ENCODE data around the gene CA10. TPM values are rescaled to one million over a fixed set of nuclear protein-coding genes. Genes with fewer than 3 reads are reported as not detected.

The CA10 gene
- total RNA-seq, 1 experiment from 2014 or later, result not detected

DNA sequence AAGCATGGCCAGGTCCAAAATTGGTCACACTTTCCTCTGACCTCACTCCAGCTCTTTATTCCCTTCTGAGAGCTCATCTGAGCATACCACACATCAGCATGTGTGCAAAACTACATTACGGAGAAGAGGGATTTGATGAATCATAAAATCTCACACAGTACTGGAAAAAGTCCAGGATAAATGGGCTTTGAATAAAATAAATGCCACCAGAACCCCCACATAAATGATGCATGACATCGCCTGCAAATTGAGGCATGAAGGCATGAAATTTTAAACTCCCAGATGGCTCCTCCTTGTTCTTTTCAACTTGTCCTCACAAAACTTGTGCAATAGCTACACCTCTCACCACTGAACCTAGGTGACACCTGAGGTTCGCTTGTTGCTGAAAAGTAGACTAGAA lies 439.5 kb downstream of the CA10 start:
- BruUV-seq (replicated peaks), result no TSS peak
- H3K27ac Mint-ChIP-seq (ENCODE audit: unreplicated experiment), result no peak overlapping the region
- DNase-seq, result no peak
- no peaks in the 10 kb centered on the region for H3K9me3 Mint-ChIP-seq (ENCODE audit: low read depth, unreplicated experiment)
- H3K27me3 Mint-ChIP-seq (ENCODE audit: unreplicated experiment), result peaks cover 57% of the 10 kb centered on the region
- intact Hi-C loops (cut with micrococcal nuclease; ENCODE audit: unreplicated experiment), result no loop called here
- TF ChIP-seq, protein P1, sequence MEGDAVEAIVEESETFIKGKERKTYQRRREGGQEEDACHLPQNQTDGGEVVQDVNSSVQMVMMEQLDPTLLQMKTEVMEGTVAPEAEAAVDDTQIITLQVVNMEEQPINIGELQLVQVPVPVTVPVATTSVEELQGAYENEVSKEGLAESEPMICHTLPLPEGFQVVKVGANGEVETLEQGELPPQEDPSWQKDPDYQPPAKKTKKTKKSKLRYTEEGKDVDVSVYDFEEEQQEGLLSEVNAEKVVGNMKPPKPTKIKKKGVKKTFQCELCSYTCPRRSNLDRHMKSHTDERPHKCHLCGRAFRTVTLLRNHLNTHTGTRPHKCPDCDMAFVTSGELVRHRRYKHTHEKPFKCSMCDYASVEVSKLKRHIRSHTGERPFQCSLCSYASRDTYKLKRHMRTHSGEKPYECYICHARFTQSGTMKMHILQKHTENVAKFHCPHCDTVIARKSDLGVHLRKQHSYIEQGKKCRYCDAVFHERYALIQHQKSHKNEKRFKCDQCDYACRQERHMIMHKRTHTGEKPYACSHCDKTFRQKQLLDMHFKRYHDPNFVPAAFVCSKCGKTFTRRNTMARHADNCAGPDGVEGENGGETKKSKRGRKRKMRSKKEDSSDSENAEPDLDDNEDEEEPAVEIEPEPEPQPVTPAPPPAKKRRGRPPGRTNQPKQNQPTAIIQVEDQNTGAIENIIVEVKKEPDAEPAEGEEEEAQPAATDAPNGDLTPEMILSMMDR (IDR thresholded peaks at IDR 0.05; ENCODE audit: unreplicated experiment), result no peak
- CTCF ChIA-PET, result no interaction called here
- H3K4me3 Mint-ChIP-seq (ENCODE audit: low read depth, unreplicated experiment), result no peak overlapping the region
- H3K4me1 Mint-ChIP-seq (ENCODE audit: low read depth, unreplicated experiment), result no peaks in the 10 kb centered on the region
- H3K36me3 Mint-ChIP-seq (ENCODE audit: insufficient read depth, unreplicated experiment), result no peaks in the 10 kb centered on the region

DNA sequence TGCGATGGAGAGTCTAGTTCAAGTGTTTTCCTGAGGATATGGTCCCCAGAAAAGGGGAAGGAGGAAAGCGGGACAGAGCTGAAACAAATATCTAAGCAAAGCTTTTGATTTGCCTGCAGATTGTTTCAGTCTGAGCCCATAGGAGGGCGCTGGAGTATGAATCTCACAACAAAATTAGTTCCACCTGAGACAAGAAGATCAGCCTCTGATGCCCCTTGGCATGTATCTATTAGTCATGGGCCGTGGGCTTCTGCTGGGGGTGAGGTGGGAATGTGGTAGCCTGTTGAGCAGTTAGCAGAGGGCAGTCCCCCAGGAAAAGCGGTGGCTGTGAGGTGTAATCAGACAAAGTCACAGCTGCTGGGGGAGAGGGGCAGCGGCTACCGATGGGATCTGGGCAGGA lies 446.9 kb downstream of the CA10 start:
- Mint-ChIP-seq H3K36me3 (ENCODE audit: insufficient read depth, unreplicated experiment) (no peaks in the 10 kb centered on the region), H3K27me3 (ENCODE audit: unreplicated experiment) (peaks cover 86% of the 10 kb centered on the region), H3K4me1 (ENCODE audit: low read depth, unreplicated experiment) (peaks cover 8% of the 10 kb centered on the region), H3K27ac (ENCODE audit: unreplicated experiment) (no peak overlapping the region), H3K9me3 (ENCODE audit: low read depth, unreplicated experiment) (no peaks in the 10 kb centered on the region), H3K4me3 (ENCODE audit: low read depth, unreplicated experiment) (no peak overlapping the region)
- intact Hi-C loops (cut with micrococcal nuclease; ENCODE audit: unreplicated experiment), result no loop called here
- TF ChIP-seq, protein P1 (IDR thresholded peaks at IDR 0.05; ENCODE audit: unreplicated experiment), result no peak
- CTCF ChIA-PET, result no interaction called here
- no peak for DNase-seq
- no TSS peak for BruUV-seq (replicated peaks)

DNA sequence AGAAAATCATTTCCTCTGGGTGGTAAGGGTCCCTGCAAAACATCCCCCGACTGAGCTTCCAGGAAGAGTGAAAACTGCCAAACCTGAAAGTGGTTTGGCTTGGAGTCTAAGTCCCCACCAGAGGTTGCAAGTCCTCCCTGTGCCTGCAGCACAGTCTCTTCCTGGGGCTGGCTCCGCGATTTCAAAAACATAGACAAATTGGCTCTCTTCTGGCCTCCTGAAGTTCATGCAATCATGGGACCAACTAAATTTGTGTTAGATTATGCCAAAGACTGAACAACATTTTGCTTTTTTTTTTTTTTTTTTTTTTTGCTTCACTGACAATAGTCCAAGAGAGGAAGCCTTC lies 447.9 kb downstream of the CA10 start:
- Mint-ChIP-seq H3K4me3 (ENCODE audit: low read depth, unreplicated experiment) (no peak overlapping the region), H3K27ac (ENCODE audit: unreplicated experiment) (no peak overlapping the region), H3K9me3 (ENCODE audit: low read depth, unreplicated experiment) (no peaks in the 10 kb centered on the region), H3K27me3 (ENCODE audit: unreplicated experiment) (peaks cover 95% of the 10 kb centered on the region), H3K4me1 (ENCODE audit: low read depth, unreplicated experiment) (peaks cover 8% of the 10 kb centered on the region), H3K36me3 (ENCODE audit: insufficient read depth, unreplicated experiment) (no peaks in the 10 kb centered on the region)
- TF ChIP-seq, protein P1 (IDR thresholded peaks at IDR 0.05; ENCODE audit: unreplicated experiment), result no peak
- intact Hi-C loops (cut with micrococcal nuclease; ENCODE audit: unreplicated experiment), result no loop called here
- no TSS peak for BruUV-seq (replicated peaks)
- DNase-seq, result no peak
- CTCF ChIA-PET, result interaction anchor here (0.6 kb wide), 1 partner anchor 110 kb away, joined by 4 read pairs; no protein-coding TSS in a partner anchor

DNA sequence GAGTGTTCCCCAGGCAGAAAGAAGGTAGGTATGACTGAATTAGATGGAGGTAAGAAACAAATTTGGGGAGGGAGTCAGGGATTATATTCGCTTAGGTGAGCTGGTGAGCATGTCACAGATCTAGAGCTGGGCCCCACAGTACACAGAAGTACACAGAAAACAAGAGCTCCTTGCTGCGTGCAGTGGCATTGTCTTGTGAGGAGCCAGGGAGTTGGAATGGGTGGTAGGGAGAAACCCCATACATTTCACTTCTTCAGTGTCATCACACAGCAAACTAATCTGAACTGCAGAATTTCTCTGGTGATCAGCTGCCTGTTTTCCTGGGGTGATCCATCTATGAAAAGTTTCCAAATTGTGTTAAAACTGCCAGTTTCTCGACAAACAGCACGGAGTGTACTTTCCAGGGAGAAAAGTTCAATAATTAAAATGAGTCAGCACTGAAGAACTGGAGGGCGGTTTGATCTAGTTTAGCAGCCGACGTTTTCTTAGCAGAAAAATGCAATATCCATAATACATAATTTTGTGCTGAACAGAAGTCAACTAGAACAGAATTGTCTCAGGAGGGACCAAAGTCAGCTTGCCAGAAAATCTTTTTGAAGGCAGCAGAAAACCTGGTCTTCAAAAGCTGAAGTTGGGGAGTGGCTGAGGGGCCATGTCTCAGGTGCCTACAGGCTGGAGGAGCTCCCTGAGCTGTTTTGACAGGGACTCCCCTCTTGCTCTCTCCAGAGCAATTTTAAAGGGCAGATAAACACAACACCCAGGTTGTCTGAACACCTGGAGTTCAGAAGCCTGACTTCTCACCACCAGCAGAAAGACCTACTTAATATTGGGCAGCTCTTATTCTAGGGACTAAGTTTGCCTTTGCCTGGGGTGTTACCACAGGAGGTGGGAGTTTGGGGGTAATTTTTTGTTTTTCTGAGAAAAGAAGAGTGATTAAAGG lies 448.6 kb downstream of the CA10 start:
- CTCF ChIA-PET, result no interaction called here
- intact Hi-C loops (cut with micrococcal nuclease; ENCODE audit: unreplicated experiment), result no loop called here
- no TSS peak for BruUV-seq (replicated peaks)
- Mint-ChIP-seq H3K9me3 (ENCODE audit: low read depth, unreplicated experiment) (no peaks in the 10 kb centered on the region), H3K36me3 (ENCODE audit: insufficient read depth, unreplicated experiment) (no peaks in the 10 kb centered on the region), H3K27ac (ENCODE audit: unreplicated experiment) (no peak overlapping the region), H3K27me3 (ENCODE audit: unreplicated experiment) (peaks cover 100% of the 10 kb centered on the region), H3K4me1 (ENCODE audit: low read depth, unreplicated experiment) (peaks cover 8% of the 10 kb centered on the region), H3K4me3 (ENCODE audit: low read depth, unreplicated experiment) (no peak overlapping the region)
- DNase-seq, result no peak
- TF ChIP-seq, protein P1 (IDR thresholded peaks at IDR 0.05; ENCODE audit: unreplicated experiment), result no peak

Data from Calu3 (cell line).